ENCODE results near the gene CTAG1B. TPM values are rescaled to one million over a fixed set of nuclear protein-coding genes. Genes with fewer than 3 reads are reported as not detected.
"Not testable (repeated sequence)": the region's sequence is repeated elsewhere in the genome, so short reads cannot be mapped to it uniquely, and the experiment has no call there.

Gene CTAG1B
- not detected for polyA plus RNA-seq

DNA sequence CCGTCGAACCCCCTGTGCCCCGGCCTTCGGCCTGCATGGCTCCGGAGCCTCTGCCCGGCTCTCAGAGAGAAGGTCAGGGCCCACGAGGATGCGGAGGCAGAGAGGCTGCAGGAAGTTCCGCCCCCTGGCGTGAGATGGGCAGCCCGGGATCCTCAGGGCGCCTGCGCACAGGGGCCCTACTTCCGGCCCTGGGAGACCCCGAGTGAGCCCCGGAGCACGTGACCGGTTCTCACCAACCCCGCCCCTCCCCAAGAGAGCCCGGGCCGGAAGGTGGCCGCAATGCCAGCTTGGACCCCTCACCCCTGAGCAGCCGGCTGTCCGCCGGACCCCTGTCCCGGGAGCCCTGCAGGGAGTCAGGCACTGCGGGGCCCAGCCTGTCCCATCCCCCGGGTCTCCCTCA, at the start of gene CTAG1B:
TSS of gene CTAG1B (minus strand) at position 101 of the 400 bp plus-strand sequence. CDS start at position 37, 64 bp downstream.
- not testable (repeated sequence) for H3K27ac Mint-ChIP-seq; H3K27me3 Mint-ChIP-seq (ENCODE audit: low read depth in 3 of 3); H3K4me1 Mint-ChIP-seq; H3K4me3 Mint-ChIP-seq; H3K9me3 Mint-ChIP-seq; H3K36me3 Mint-ChIP-seq; DNase-seq

DNA sequence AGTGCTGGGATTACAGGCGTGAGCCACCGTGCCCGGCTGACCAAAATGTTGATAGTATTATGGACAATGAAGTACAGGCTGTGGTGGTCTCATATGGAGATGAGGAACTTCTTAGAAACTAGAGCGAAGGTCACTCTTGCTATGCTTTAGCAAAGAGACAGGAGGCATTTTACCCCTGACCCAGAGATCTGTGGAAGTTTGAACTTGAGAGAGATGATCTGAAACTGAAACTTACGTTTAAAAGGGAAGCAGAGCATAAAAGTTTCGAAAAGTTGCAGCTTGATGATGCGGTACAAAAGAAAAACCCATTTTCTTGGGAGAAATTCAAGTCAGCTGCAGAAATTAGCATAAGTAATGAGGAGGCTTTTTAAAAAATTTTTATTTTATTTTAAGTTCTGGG, 42.8 kb upstream of the CTAG1B start:
- Mint-ChIP-seq H3K4me1 (no peaks in the 10 kb centered on the region), H3K4me3 (no peak overlapping the region), H3K27ac (no peak overlapping the region), H3K27me3 (ENCODE audit: low read depth in 3 of 3) (peaks cover 0 to 2% (median 0%) of the 10 kb centered on the region in 3 donors), H3K36me3 (no peaks in the 10 kb centered on the region), H3K9me3 (peaks cover 0 to 3% (median 0%) of the 10 kb centered on the region in 6 donors)
- DNase-seq: no peak

DNA sequence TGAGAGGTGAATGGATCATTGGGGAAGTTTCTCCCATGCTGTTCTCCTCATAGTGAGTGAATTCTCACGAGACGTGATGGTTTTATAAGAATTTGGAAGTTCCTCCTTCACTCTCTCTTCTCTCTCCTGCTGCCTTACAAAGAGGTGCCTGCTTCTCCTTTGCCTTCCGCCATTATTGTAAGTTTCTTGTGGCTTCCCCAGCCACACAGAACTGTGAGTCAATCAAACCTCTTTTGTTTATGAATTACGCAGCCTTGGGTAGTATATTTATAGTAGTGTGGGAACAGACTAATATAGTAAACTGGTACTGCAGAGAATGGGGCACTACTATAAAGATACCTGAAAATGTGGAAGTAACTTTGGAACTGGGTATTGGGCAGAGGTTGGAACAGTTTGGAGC, 42.1 kb upstream of the CTAG1B start:
- Mint-ChIP-seq H3K4me1 (no peaks in the 10 kb centered on the region), H3K27me3 (ENCODE audit: low read depth in 3 of 3) (peaks cover 0 to 2% (median 0%) of the 10 kb centered on the region in 3 donors), H3K36me3 (no peaks in the 10 kb centered on the region), H3K4me3 (no peak overlapping the region), H3K27ac (no peak overlapping the region), H3K9me3 (peaks cover 0 to 3% (median 0%) of the 10 kb centered on the region in 6 donors)
- no peak for DNase-seq

DNA sequence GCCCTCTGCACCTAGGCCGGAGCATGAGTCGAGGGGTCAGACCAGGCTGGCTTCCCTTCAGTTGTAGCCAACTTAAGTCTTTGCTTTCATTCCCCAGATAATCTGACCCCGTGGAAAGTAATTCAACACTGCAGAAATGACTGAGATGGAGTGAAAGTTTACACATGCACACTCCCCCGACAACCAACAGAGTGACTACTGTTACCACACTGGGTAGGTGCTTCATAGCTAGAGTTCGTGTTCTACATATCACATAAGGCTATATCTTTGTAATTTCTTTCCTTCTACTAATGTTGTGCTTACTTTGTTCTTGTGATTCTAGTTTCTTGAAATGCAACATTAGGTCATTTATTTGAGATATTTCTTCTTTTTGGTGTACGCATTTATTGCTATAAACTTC, 41.5 kb upstream of the CTAG1B start:
- Mint-ChIP-seq H3K36me3 (no peaks in the 10 kb centered on the region), H3K4me3 (no peak overlapping the region), H3K27me3 (ENCODE audit: low read depth in 3 of 3) (peaks cover 0 to 2% (median 0%) of the 10 kb centered on the region in 3 donors), H3K27ac (no peak overlapping the region), H3K9me3 (peaks cover 0 to under 1% (median 0%) of the 10 kb centered on the region in 6 donors), H3K4me1 (no peaks in the 10 kb centered on the region)
- DNase-seq: no peak

DNA sequence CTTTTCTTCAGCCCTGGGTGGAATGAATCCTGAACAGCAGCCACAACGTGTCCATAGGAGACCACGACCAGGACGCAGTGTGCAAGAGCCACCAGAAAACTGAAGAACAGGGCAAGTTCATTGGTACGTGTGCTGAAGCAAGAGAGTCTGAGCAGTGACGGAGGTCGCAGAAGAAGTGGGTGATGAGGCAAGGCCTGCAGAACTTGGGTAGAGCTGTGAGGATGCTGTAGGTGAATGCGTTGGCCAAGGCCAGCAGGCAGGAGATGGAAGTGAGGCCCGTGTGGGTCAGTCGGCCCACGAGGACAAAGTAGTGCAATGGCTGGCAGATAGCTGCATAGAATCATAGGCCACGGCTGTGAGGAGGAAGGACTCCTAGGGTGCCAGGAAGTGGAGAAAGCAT, 39.9 kb upstream of the CTAG1B start:
- Mint-ChIP-seq H3K9me3 (no peaks in the 10 kb centered on the region), H3K4me1 (peaks cover 7 to 8% of the 10 kb centered on the region in 2 donors), H3K36me3 (no peaks in the 10 kb centered on the region), H3K27ac (no peak overlapping the region), H3K4me3 (no peak overlapping the region), H3K27me3 (ENCODE audit: low read depth in 3 of 3) (peaks cover 0 to 2% (median 0%) of the 10 kb centered on the region in 3 donors)
- DNase-seq: no peak

DNA sequence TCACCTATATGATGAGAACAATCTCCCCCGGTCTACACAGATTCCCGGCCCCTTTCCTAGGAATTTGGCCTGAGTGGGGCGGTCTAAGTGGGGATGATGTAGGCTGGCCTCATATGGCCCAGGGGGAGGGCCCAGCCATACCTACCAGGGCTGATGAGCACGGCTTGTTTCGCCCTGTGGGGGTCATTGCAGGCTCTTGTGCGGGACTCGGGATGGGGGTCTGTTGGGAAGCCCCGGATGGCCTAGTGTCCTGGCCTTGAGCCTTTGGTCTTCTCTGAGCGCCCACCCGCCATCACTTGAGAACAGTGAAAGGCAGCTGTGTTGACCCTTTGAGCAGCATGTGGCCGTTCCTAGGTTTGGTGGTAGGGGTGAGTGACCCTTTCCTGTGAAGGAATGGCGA, 39.1 kb upstream of the CTAG1B start:
- Mint-ChIP-seq H3K27me3 (ENCODE audit: low read depth in 3 of 3) (peaks cover 0 to 2% (median 0%) of the 10 kb centered on the region in 3 donors), H3K4me3 (no peak overlapping the region), H3K27ac (no peak overlapping the region), H3K36me3 (no peaks in the 10 kb centered on the region), H3K4me1 (peaks cover 7 to 8% of the 10 kb centered on the region in 2 donors), H3K9me3 (no peaks in the 10 kb centered on the region)
- DNase-seq: no peak

DNA sequence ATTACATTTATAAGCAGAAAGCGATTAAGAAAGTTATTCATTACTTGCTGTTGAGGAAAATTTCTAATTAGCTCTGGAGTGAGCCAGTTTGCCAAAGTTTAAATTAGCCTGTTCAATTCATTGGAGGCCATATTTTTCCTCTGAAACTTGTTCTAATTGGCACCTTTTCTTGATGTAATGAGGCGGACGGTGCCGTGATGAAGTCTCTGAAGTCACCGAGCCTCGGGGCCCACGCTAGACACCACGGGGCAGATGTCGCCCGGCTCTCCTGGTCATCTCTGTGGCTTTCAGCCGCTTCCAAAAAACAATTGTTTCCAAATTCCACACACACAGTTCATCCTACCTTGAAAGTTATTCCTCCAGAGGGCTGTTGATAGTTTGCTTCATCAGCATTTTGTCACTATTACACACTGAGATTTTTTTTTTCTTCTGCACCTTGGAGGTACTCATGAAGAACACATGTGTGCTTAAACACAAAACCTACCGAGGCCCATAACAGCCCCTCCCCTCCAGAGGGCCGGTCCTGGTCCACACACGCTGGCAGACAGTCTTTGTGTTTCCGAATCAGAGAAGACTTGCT, 38.2 kb upstream of the CTAG1B start:
- Mint-ChIP-seq H3K27ac (no peak overlapping the region), H3K36me3 (no peaks in the 10 kb centered on the region), H3K4me1 (peaks cover 7 to 8% of the 10 kb centered on the region in 2 donors), H3K27me3 (ENCODE audit: low read depth in 3 of 3) (peaks cover 0 to 2% (median 0%) of the 10 kb centered on the region in 3 donors), H3K4me3 (no peak overlapping the region), H3K9me3 (no peaks in the 10 kb centered on the region)
- no peak for DNase-seq

DNA sequence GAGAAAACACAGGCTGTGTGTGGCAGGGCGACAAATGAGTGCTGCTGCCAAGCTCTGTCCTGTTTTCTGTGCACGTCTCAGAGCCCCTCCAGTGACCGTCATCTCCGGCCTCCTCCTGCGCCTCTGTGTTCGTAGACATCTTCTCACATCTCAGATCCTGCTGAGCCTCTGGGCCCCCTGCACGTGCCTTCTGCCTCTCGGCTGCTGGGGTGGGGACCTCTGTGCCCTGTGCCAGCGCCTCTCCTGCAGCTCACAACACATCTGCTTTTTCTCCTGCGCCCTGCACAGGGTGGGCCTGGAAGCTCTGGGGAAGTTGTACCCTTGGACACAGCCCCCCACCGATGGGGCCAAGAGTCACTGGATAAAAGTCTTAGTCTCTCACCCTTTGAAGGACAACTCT, 36.7 kb upstream of the CTAG1B start:
- DNase-seq: no peak
- Mint-ChIP-seq H3K27me3 (ENCODE audit: low read depth in 3 of 3) (peaks cover 0 to 2% (median 0%) of the 10 kb centered on the region in 3 donors), H3K4me1 (peaks cover 7 to 8% of the 10 kb centered on the region in 2 donors), H3K4me3 (no peak overlapping the region), H3K27ac (no peak overlapping the region), H3K9me3 (no peaks in the 10 kb centered on the region), H3K36me3 (no peaks in the 10 kb centered on the region)

DNA sequence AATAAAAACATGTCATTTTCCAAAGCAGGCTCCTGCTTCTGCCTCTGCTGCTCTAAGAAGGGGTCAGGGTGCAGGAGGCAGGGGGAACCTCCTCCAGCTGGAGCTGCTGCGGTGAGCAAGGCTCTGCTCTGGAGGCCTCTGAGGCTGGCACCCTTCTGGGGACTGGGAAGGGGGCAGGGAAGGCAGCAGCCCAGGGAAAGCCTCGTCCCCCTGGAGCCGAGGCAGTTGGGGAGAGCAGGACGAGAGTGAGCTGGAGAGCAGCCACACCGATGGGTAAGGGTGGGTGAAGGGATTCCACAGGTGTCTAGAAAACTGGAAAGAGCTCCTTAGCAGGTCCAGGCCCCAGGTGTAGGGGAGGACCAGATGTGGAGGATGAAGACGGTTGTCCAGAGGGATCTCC, 36.3 kb upstream of the CTAG1B start:
- Mint-ChIP-seq H3K27ac (no peak overlapping the region), H3K36me3 (no peaks in the 10 kb centered on the region), H3K27me3 (ENCODE audit: low read depth in 3 of 3) (peaks cover 0 to 2% (median 0%) of the 10 kb centered on the region in 3 donors), H3K4me1 (peaks cover 7 to 8% of the 10 kb centered on the region in 2 donors), H3K9me3 (no peaks in the 10 kb centered on the region), H3K4me3 (no peak overlapping the region)
- DNase-seq: no peak

DNA sequence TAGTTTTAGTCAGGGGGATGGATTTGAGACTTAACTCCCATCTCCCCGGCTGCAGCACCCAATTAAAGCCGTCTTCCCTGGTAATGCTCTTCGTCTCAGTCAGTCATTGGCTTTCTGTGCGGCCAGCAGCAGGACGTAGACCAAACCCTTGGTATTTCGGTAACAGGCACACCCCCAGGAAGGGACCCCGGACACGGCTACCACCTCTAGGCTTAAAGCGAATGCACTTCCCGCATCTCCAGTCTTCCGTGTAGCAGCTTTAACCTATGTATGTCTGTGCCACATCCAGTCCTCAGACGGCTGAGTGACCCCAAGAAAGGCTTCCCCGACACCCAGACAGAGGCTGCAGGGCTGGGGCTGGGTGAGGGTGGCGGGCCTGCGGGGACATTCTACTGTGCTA, 35.8 kb upstream of the CTAG1B start:
- H3K9me3 Mint-ChIP-seq: no peaks in the 10 kb centered on the region
- DNase-seq: no peak
- no peak overlapping the region for H3K4me3 Mint-ChIP-seq
- no peaks in the 10 kb centered on the region for H3K36me3 Mint-ChIP-seq
- H3K27ac Mint-ChIP-seq: no peak overlapping the region
- H3K27me3 Mint-ChIP-seq (ENCODE audit: low read depth in 3 of 3): peaks cover 0 to 2% (median 0%) of the 10 kb centered on the region in 3 donors
- peaks cover 7 to 8% of the 10 kb centered on the region in 2 donors for H3K4me1 Mint-ChIP-seq

DNA sequence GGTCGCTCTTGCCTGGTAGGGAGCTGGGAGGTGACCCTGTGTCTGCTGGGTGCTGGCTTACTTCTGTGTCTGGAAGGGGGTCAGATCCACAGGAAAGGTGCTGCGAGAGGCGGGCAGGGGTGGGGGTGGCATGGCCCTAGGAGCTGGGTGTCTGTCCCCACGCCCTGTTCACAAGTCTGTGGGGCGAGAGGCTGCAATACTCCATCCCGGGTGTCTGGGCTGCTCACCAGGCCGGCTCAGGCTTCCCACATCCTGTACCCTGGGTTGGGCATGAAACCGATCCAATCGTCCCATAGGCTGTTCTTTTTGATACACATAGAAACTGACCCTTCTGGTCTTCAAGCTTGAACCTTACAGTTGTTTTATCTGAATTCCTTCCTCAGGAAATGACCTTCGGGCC, 35.3 kb upstream of the CTAG1B start:
- Mint-ChIP-seq H3K4me1 (peaks cover 7 to 8% of the 10 kb centered on the region in 2 donors), H3K4me3 (no peak overlapping the region), H3K27me3 (ENCODE audit: low read depth in 3 of 3) (peaks cover 0 to 2% (median 0%) of the 10 kb centered on the region in 3 donors), H3K9me3 (no peaks in the 10 kb centered on the region), H3K27ac (peak overlapping the region in 1 of 6 donors; percentile 17), H3K36me3 (no peaks in the 10 kb centered on the region)
- no peak for DNase-seq

DNA sequence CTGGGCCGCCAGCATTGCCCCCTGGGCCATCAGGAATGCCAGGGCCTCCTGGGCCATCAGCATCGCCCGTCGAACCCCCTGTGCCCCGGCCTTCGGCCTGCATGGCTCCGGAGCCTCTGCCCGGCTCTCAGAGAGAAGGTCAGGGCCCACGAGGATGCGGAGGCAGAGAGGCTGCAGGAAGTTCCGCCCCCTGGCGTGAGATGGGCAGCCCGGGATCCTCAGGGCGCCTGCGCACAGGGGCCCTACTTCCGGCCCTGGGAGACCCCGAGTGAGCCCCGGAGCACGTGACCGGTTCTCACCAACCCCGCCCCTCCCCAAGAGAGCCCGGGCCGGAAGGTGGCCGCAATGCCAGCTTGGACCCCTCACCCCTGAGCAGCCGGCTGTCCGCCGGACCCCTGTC, 34.3 kb upstream of the CTAG1B start, which contains the start of gene CTAG2:
TSS of gene CTAG2 (minus strand) at position 167 of the 400 bp plus-strand sequence. CDS start at position 103, 64 bp downstream.
- not testable (repeated sequence) for H3K9me3 Mint-ChIP-seq; H3K4me1 Mint-ChIP-seq; H3K27me3 Mint-ChIP-seq (ENCODE audit: low read depth in 3 of 3); DNase-seq; H3K4me3 Mint-ChIP-seq; H3K36me3 Mint-ChIP-seq; H3K27ac Mint-ChIP-seq

DNA sequence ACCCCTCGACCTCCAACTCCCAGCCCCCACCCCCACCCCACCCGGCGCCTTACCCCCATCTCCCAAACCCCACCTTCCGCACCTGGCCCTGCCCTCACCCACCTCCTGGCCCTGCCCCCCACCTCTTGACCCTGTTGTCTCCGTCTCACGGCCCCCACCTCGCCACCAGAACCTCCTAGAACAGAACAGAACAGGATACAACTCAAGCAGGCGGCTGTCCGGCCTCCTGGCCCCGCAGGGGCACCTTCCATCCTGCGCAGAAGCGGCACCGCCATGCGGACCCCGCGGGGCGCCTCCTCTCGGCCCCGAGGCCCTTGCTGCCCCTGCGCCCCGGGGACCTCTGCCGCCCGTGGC, 33.9 kb upstream of the CTAG1B start:
- H3K27ac Mint-ChIP-seq: no peak overlapping the region
- H3K4me3 Mint-ChIP-seq: no peak overlapping the region
- peaks cover 7 to 8% of the 10 kb centered on the region in 2 donors for H3K4me1 Mint-ChIP-seq
- no peaks in the 10 kb centered on the region for H3K9me3 Mint-ChIP-seq
- no peak for DNase-seq
- peaks cover 0 to 2% (median 0%) of the 10 kb centered on the region in 3 donors for H3K27me3 Mint-ChIP-seq (ENCODE audit: low read depth in 3 of 3)
- H3K36me3 Mint-ChIP-seq: no peaks in the 10 kb centered on the region

DNA sequence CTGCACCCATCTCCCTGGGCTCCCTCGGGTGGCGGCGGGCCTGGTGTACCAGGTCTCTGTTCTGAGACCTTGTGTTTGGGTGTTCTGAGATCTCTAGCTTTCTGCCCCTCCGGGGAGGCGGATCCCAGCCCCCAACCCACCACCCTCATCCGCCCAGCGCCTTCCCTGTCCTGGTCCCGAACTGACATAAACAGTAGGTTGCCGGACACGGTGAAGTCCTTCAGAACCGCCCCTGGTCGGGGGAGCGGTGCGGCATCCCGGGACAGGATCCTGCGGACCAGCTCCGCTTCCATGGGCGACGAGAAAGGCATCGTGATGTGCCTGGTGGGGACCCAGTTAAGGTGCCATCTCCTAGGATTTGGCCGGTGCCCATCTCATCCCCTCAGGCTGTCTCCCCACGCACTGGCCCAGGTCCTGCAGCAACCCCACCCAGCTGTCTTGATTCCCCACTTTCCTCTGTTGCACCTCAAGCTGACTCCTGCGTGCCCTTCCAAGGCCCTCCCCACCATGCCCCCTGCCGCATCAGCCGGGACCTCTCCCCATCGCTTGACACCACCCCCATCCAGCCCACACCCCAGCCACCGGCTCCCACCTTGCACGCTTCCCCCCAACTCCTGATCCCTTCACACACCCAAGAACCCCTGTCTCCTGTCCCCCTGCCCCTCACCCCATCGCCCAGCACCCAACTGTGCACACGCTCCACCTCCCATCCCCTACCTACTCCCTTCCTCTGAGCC, 33.4 kb upstream of the CTAG1B start:
- H3K27ac Mint-ChIP-seq: no peak overlapping the region
- H3K36me3 Mint-ChIP-seq: no peaks in the 10 kb centered on the region
- peaks cover 7 to 8% of the 10 kb centered on the region in 2 donors for H3K4me1 Mint-ChIP-seq
- no peaks in the 10 kb centered on the region for H3K9me3 Mint-ChIP-seq
- H3K4me3 Mint-ChIP-seq: no peak overlapping the region
- H3K27me3 Mint-ChIP-seq (ENCODE audit: low read depth in 3 of 3): peaks cover 0 to 2% (median 0%) of the 10 kb centered on the region in 3 donors
- DNase-seq: no peak

DNA sequence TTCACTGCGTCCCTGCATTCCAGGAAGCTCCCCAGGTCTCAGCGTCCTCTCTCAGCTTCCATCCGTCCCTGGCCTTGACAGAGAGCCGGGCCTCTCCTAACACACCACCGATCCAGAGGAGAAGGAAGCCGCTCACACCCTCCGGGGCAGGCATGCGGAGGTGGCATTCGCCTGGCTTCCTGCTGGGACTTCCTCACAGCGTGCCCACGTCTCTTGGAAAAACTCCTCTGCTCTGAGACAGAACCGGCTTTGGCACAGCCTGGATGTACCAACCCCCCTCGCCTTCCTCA, 31.1 kb upstream of the CTAG1B start:
- no peaks in the 10 kb centered on the region for H3K9me3 Mint-ChIP-seq
- H3K27ac Mint-ChIP-seq: no peak overlapping the region

More for the DNA sequence above, 31.1 kb upstream of the CTAG1B start:
- no peak overlapping the region for H3K4me3 Mint-ChIP-seq
- peaks cover 7 to 8% of the 10 kb centered on the region in 2 donors for H3K4me1 Mint-ChIP-seq
- DNase-seq: no peak
- peaks cover 0 to 2% (median 0%) of the 10 kb centered on the region in 3 donors for H3K27me3 Mint-ChIP-seq (ENCODE audit: low read depth in 3 of 3)
- no peaks in the 10 kb centered on the region for H3K36me3 Mint-ChIP-seq
